Neural cell (in vitro differentiated cells): ENCODE measurements around the gene PACSIN2. TPM values are rescaled to one million over a fixed set of nuclear protein-coding genes. Genes with fewer than 3 reads are reported as not detected.

Experiments used
- H2AFZ ChIP-seq: fragments of 200-600, 300-800 bp; sonication (generic), shearing (Covaris generic); 2 replicates; pipeline ENCODE4 v1.6.0; 2014; ENCODE audit warnings: low read depth, mild to moderate bottlenecking, antibody characterized with exemption, low read length, moderate library complexity
- H3F3A ChIP-seq: fragments of 200-600 bp; shearing (Covaris generic); 2 replicates; pipeline ENCODE4 v1.6.1; 2016; ENCODE audit warnings: mild to moderate bottlenecking, moderate library complexity, mixed read lengths, antibody characterized with exemption, low read length; ENCODE audit not compliant: insufficient read depth, poor library complexity, severe bottlenecking
- H3K27ac ChIP-seq: fragments of 200-600, 300-800 bp; sonication (generic), shearing (Covaris generic); 2 replicates; pipeline ENCODE4 v1.5.1; 2014; ENCODE audit warnings: mild to moderate bottlenecking, low read length, moderate library complexity
- H3K27me3 ChIP-seq: fragments of 300-800, 200-600 bp; sonication (generic), shearing (Covaris generic); 2 replicates; pipeline ENCODE4 v1.6.0; 2014; ENCODE audit warnings: mild to moderate bottlenecking, low read depth, low read length, moderate library complexity; ENCODE audit not compliant: insufficient read depth
- H3K36me3 ChIP-seq: fragments of 300-800, 200-600 bp; sonication (generic), shearing (Covaris generic); 2 replicates; pipeline ENCODE4 v1.5.1; 2014; ENCODE audit warnings: mild to moderate bottlenecking, antibody characterized with exemption, low read length, moderate library complexity; ENCODE audit not compliant: insufficient read depth
- H3K4me2 ChIP-seq: fragments of 300-800, 200-600 bp; sonication (generic), shearing (Covaris generic); 2 replicates; pipeline ENCODE4 v1.6.0; 2014; ENCODE audit warnings: mild to moderate bottlenecking, low read length
- H3K4me3 ChIP-seq: fragments of 300-800, 200-600 bp; sonication (generic), shearing (Covaris generic); 2 replicates; pipeline ENCODE4 v1.5.1; 2014; ENCODE audit warnings: mild to moderate bottlenecking, low read length, moderate library complexity
- H3K79me2 ChIP-seq: fragments of 200-600 bp; shearing (Covaris generic); replicated peaks from 2 replicates; pipeline ENCODE4 v1.6.0; 2014; ENCODE audit warnings: mild to moderate bottlenecking, low read length, moderate library complexity; ENCODE audit not compliant: insufficient read depth
- H3K9ac ChIP-seq: fragments of 300-800, 200-600 bp; sonication (generic), shearing (Covaris generic); 2 replicates; pipeline ENCODE4 v1.6.1; 2016; ENCODE audit warnings: mild to moderate bottlenecking, low read length, mixed read lengths
- H3K9me2 ChIP-seq: fragments of 200-600 bp; shearing (Covaris generic); 2 replicates; pipeline ENCODE4 v1.6.1; 2016; ENCODE audit warnings: mild to moderate bottlenecking, low read length, mixed read lengths; ENCODE audit not compliant: insufficient read depth
- H3K9me3 ChIP-seq: fragments of 200-600, 300-800 bp; sonication (generic), shearing (Covaris generic); 2 replicates; pipeline ENCODE4 v1.6.1; 2016; ENCODE audit warnings: mild to moderate bottlenecking, mixed run types, low read length, moderate library complexity, mixed read lengths
- H4K20me1 ChIP-seq: fragments of 200-600 bp; shearing (Covaris generic); 2 replicates; pipeline ENCODE4 v1.6.1; 2016; ENCODE audit warnings: mild to moderate bottlenecking, mixed run types; ENCODE audit not compliant: insufficient read depth
- CTCF ChIP-seq: fragments of 450-650 bp; IDR thresholded peaks from 2 replicates; pipeline ENCODE4 v1.5.1; 2014; ENCODE audit warnings: antibody characterized with exemption, mild to moderate bottlenecking, moderate library complexity; ENCODE audit not compliant: poor library complexity, severe bottlenecking
- EP300 ChIP-seq: fragments of 450-650 bp; conservative IDR thresholded peaks from 2 replicates; pipeline ENCODE4 v1.6.1; 2014; ENCODE audit warnings: antibody characterized with exemption, mild to moderate bottlenecking, moderate library complexity; ENCODE audit not compliant: poor library complexity, severe bottlenecking
- EZH2 ChIP-seq: fragments of 200-600, 300-800 bp; shearing (Covaris generic), sonication (generic); IDR thresholded peaks from 2 replicates; pipeline ENCODE4 v1.6.1; 2014; ENCODE audit warnings: antibody characterized with exemption, low read length, borderline replicate concordance, mild to moderate bottlenecking; ENCODE audit not compliant: insufficient read depth, poor library complexity, severe bottlenecking
- MXI1 ChIP-seq: fragments of 450-650 bp; conservative IDR thresholded peaks from 2 replicates; pipeline ENCODE4 v1.6.1; 2014; ENCODE audit warnings: antibody characterized with exemption, mild to moderate bottlenecking; ENCODE audit not compliant: poor library complexity, severe bottlenecking
- POLR2AphosphoS5 ChIP-seq: IDR thresholded peaks from 2 replicates; pipeline ENCODE4 v1.6.1; 2012
- RAD21 ChIP-seq: fragments of 450-650 bp; conservative IDR thresholded peaks from 2 replicates; pipeline ENCODE4 v1.6.1; 2014; ENCODE audit warnings: antibody characterized with exemption, mild to moderate bottlenecking, moderate library complexity
- REST ChIP-seq: IDR thresholded peaks from 2 replicates; pipeline ENCODE4 v1.6.1; 2012; ENCODE audit warnings: borderline replicate concordance
- SMC3 ChIP-seq: fragments of 450-650 bp; conservative IDR thresholded peaks from 2 replicates; pipeline ENCODE4 v1.6.1; 2014; ENCODE audit warnings: antibody characterized with exemption, mild to moderate bottlenecking, moderate library complexity; ENCODE audit not compliant: poor library complexity
- TAF1 ChIP-seq: IDR thresholded peaks from 2 replicates; pipeline ENCODE4 v1.6.1; 2012; ENCODE audit warnings: low read depth
- polyA plus RNA-seq: library from polyadenylated mRNA; depleted of rRNA; stranded (reverse); fragments of >200 nt; gene quantifications from 2 replicates; pipeline ENCODE4 v1.2.3, GENCODE V29; 2014

The PACSIN2 gene
- polyA plus RNA-seq, 1 donor from 2014 or later = 47.2 TPM

- H3K9me2 ChIP-seq = no peaks in the 10 kb centered on the region
- no peaks in the 10 kb centered on the region for H3K79me2 ChIP-seq
- H3K27me3 ChIP-seq = no peaks in the 10 kb centered on the region
- no peak overlapping the region for H3K4me2 ChIP-seq
- no peak overlapping the region for H3K4me3 ChIP-seq
- TF ChIP-seq TAF1 (no peak), EP300 (no peak), CTCF (no peak), EZH2 (no peak), MXI1 (no peak), RAD21 (no peak), REST (no peak), SMC3 (no peak), POLR2AphosphoS5 (no peak)
- H3K36me3 ChIP-seq = no peaks in the 10 kb centered on the region
- no peaks in the 10 kb centered on the region for H3F3A ChIP-seq
- no peaks in the 10 kb centered on the region for H4K20me1 ChIP-seq
- H2AFZ ChIP-seq = no peak overlapping the region
- peaks cover 3% of the 10 kb centered on the region for H3K9me3 ChIP-seq
- H3K9ac ChIP-seq = no peak overlapping the region
- H3K27ac ChIP-seq = no peak overlapping the region
Measured at GRCh38 chr22:42992092-42992491, 22.9 kb downstream of the PACSIN2 start.

GRCh38 chr22:42991010-42991651, 23.8 kb downstream of the PACSIN2 start:
- Histone ChIP-seq H3K9me2 (no peaks in the 10 kb centered on the region), H3K27me3 (no peaks in the 10 kb centered on the region), H4K20me1 (no peaks in the 10 kb centered on the region), H3K79me2 (no peaks in the 10 kb centered on the region), H3F3A (no peaks in the 10 kb centered on the region), H3K4me2 (no peak overlapping the region), H3K27ac (no peak overlapping the region), H2AFZ (no peak overlapping the region), H3K36me3 (no peaks in the 10 kb centered on the region), H3K4me3 (no peak overlapping the region), H3K9me3 (peaks cover 3% of the 10 kb centered on the region), H3K9ac (no peak overlapping the region)
- TF ChIP-seq EP300 = no peak
- TF ChIP-seq RAD21 = no peak
- TF ChIP-seq SMC3 = no peak
- TF ChIP-seq REST = no peak
- TF ChIP-seq POLR2AphosphoS5 = no peak
- TF ChIP-seq EZH2 = no peak
- no peak for TF ChIP-seq MXI1
- TF ChIP-seq TAF1 = no peak
- no peak for TF ChIP-seq CTCF
